HuH-7 (cell line): ENCODE measurements around the gene ZSWIM8.

ENCODE experiments used
- DNase-seq: peaks from one replicate; pipeline ENCODE4 v3.0.0; 2011; ENCODE audit warnings: low spot score

Gene ZSWIM8

GRCh38 chr10:73798087-73798486 lies 12.7 kb downstream of the ZSWIM8 start:
- DNase-seq: no peak

GRCh38 chr10:73798927-73799560 lies 13.6 kb downstream of the ZSWIM8 start:
- no peak for DNase-seq

GRCh38 chr10:73799899-73800559 lies 14.6 kb downstream of the ZSWIM8 start:
- no peak for DNase-seq

GRCh38 chr10:73800560-73801252 lies 15.3 kb downstream of the ZSWIM8 start:
- no peak for DNase-seq

GRCh38 chr10:73801253-73801590 lies 15.8 kb downstream of the ZSWIM8 start:
- no peak for DNase-seq

GRCh38 chr10:73802276-73802991 lies 17.0 kb downstream of the ZSWIM8 start:
- no peak for DNase-seq

GRCh38 chr10:73803680-73804286 lies 18.4 kb downstream of the ZSWIM8 start:
- no peak for DNase-seq

GRCh38 chr10:73806176-73806950 lies 21.0 kb downstream of the ZSWIM8 start:
- DNase-seq: no peak

- no peak for DNase-seq
Measured at GRCh38 chr10:73807471-73807870, 22.1 kb downstream of the ZSWIM8 start.

GRCh38 chr10:73808021-73808815 lies 22.8 kb downstream of the ZSWIM8 start:
- DNase-seq: no peak

- DNase-seq: no peak
Measured at GRCh38 chr10:73809061-73809818, 23.8 kb downstream of the ZSWIM8 start.

GRCh38 chr10:73810358-73810734 lies 24.9 kb downstream of the ZSWIM8 start:
- no peak for DNase-seq

- peak; percentile 49 for DNase-seq
Measured at GRCh38 chr10:73810735-73811465, 25.5 kb downstream of the ZSWIM8 start.

- no peak for DNase-seq
Measured at GRCh38 chr10:73812657-73813056, 27.3 kb downstream of the ZSWIM8 start.

- DNase-seq: no peak
Measured at GRCh38 chr10:73813333-73813732, 27.9 kb downstream of the ZSWIM8 start.

GRCh38 chr10:73814276-73814895 lies 29.0 kb downstream of the ZSWIM8 start:
- DNase-seq: no peak

GRCh38 chr10:73814896-73815718 lies 29.7 kb downstream of the ZSWIM8 start:
- DNase-seq: peak; percentile 58

- DNase-seq: no peak
Measured at GRCh38 chr10:73815719-73816030, 30.3 kb downstream of the ZSWIM8 start.
